Keratinocyte (primary cell): ENCODE data around the gene WAC. TPM values are rescaled to one million over a fixed set of nuclear protein-coding genes. Genes with fewer than 3 reads are reported as not detected.

Experiments used
- DNase-seq: peaks from one replicate; pipeline ENCODE4 v3.0.0-alpha.2; 2011; ENCODE audit warnings: low read depth, missing footprints, low spot score
- FAIRE-seq: peaks from 2 replicates; lab custom pipeline; 2011; peaks lifted over from hg19 to GRCh38; lab: Jason Lieb, UNC
- H2AFZ ChIP-seq: 2 replicates; pipeline ENCODE4 v1.6.0; 2012; ENCODE audit warnings: low read length, control low read depth, inconsistent platforms; ENCODE audit not compliant: control insufficient read depth
- H3K27ac ChIP-seq: 2 replicates; pipeline ENCODE4 v1.5.1; 2011; ENCODE audit warnings: low read length; ENCODE audit not compliant: control insufficient read depth, insufficient read depth
- H3K27me3 ChIP-seq: 3 replicates; pipeline ENCODE4 v1.6.0; 2011; ENCODE audit warnings: low read length; ENCODE audit not compliant: control insufficient read depth, insufficient read depth; ENCODE audit errors: extremely low read depth
- H3K36me3 ChIP-seq, 2 experiments: 2 replicates in 1 of 2; 3 replicates in 1 of 2; pipeline ENCODE4 v1.5.1; 2011; ENCODE audit warnings: low read length in 2 of 2, mild to moderate bottlenecking in 1 of 2; ENCODE audit not compliant: control insufficient read depth in 2 of 2, insufficient read depth in 2 of 2; ENCODE audit errors: extremely low read depth in 1 of 2
- H3K4me1 ChIP-seq: 3 replicates; pipeline ENCODE4 v1.5.1; 2011; ENCODE audit warnings: low read length; ENCODE audit not compliant: control insufficient read depth, insufficient read depth; ENCODE audit errors: extremely low read depth
- H3K4me2 ChIP-seq: 3 replicates; pipeline ENCODE4 v1.6.0; 2011; ENCODE audit warnings: low read depth, low read length; ENCODE audit not compliant: control insufficient read depth, insufficient read depth; ENCODE audit errors: extremely low read depth
- H3K4me3 ChIP-seq, 3 experiments: fragments of 200-600 bp in 1 of 3; sonication (generic) in 1 of 3; 2 replicates in 2 of 3; 3 replicates in 1 of 3; pipeline ENCODE4 v1.5.1; 2011 to 2016; ENCODE audit warnings: low read length in 3 of 3, mild to moderate bottlenecking in 3 of 3, control low read depth in 2 of 3, inconsistent platforms in 1 of 3, low read depth in 1 of 3, mixed read lengths in 1 of 3, mixed run types in 1 of 3, moderate library complexity in 1 of 3; ENCODE audit not compliant: control insufficient read depth in 2 of 3, insufficient read depth in 2 of 3; ENCODE audit errors: extremely low read depth in 1 of 3
- H3K79me2 ChIP-seq: 2 replicates; pipeline ENCODE4 v1.6.0; 2012; ENCODE audit warnings: low read length; ENCODE audit not compliant: control insufficient read depth, insufficient read depth
- H3K9ac ChIP-seq: 3 replicates; pipeline ENCODE4 v1.6.0; 2011; ENCODE audit warnings: low read length; ENCODE audit not compliant: control insufficient read depth, insufficient read depth; ENCODE audit errors: extremely low read depth
- H3K9me1 ChIP-seq: 3 replicates; pipeline ENCODE4 v1.6.0; 2011; ENCODE audit warnings: low read length; ENCODE audit not compliant: control insufficient read depth, insufficient read depth; ENCODE audit errors: extremely low read depth
- H3K9me3 ChIP-seq: 2 replicates; pipeline ENCODE4 v1.5.1; 2012; ENCODE audit warnings: low read depth, low read length; ENCODE audit not compliant: control insufficient read depth
- H4K20me1 ChIP-seq: 3 replicates; pipeline ENCODE4 v1.6.0; 2011; ENCODE audit warnings: low read length; ENCODE audit not compliant: control insufficient read depth, insufficient read depth; ENCODE audit errors: extremely low read depth
- EZH2 ChIP-seq: IDR thresholded peaks from one replicate; pipeline ENCODE4 v1.6.1; 2012; ENCODE audit warnings: inconsistent platforms, mild to moderate bottlenecking, low read length, moderate library complexity
- dilution Hi-C: fragments of 300-500 bp; cut with MboI; formaldehyde crosslinking; loops from one replicate; pipeline ENCODE4 v1.7.0; 2020; ENCODE audit warnings: low sequenced_read_pairs; ENCODE audit not compliant: extremely low pct_ligation_motif_present
- polyA plus RNA-seq, 5 experiments: library from polyadenylated mRNA; depleted of rRNA in 3 of 5; stranded (reverse) in 3 of 5; stranded (forward) in 1 of 5; unstranded in 1 of 5; fragments of >200 nt; gene quantifications; 1 replicate in 1 of 5; 2 replicates in 3 of 5; 3 replicates in 1 of 5; pipeline versions ENCODE4 v1.2.1 to v1.2.3, GENCODE V29; 2011 to 2012; ENCODE audit warnings: missing spikeins in 2 of 5, low read depth in 1 of 5, low replicate concordance in 1 of 5
- TF ChIP-seq, protein P1 (sequence below), 3 experiments: IDR thresholded peaks in 1 of 3; conservative IDR thresholded peaks in 1 of 3; optimal IDR thresholded peaks in 1 of 3; 2 replicates in 2 of 3; 3 replicates in 1 of 3; pipeline versions ENCODE3 to v1.5.1; 2011; ENCODE audit warnings: low read length in 3 of 3, mild to moderate bottlenecking in 3 of 3, moderate library complexity in 2 of 3, control low read depth in 1 of 3, inconsistent platforms in 1 of 3; ENCODE audit not compliant: insufficient read depth in 2 of 3; ENCODE audit errors: extremely low read depth in 1 of 3

WAC gene
- polyA plus RNA-seq, 1 donor (not counting 4 experiments of a cell fraction or from before 2014, with no cell fraction given): 80.8 TPM

DNA sequence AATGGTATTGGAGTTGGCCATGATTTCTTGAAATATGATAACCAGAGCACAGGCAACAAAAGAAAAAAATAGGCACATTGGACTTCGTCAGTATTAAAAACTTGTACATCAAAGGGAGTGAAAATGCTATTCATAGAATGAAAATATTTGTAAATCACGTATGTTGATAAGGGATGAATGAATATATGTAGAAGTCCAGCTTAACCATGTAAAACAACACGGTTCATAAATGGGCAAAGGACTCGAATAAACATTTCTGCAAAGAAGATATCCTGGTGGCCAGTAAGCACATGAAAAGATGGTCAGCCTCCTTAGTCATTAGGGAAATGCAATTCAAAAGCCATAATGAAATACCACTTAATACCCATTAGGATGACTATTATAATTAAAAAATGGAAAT, 68.1 kb downstream of the WAC start:
- TF ChIP-seq, protein P1, sequence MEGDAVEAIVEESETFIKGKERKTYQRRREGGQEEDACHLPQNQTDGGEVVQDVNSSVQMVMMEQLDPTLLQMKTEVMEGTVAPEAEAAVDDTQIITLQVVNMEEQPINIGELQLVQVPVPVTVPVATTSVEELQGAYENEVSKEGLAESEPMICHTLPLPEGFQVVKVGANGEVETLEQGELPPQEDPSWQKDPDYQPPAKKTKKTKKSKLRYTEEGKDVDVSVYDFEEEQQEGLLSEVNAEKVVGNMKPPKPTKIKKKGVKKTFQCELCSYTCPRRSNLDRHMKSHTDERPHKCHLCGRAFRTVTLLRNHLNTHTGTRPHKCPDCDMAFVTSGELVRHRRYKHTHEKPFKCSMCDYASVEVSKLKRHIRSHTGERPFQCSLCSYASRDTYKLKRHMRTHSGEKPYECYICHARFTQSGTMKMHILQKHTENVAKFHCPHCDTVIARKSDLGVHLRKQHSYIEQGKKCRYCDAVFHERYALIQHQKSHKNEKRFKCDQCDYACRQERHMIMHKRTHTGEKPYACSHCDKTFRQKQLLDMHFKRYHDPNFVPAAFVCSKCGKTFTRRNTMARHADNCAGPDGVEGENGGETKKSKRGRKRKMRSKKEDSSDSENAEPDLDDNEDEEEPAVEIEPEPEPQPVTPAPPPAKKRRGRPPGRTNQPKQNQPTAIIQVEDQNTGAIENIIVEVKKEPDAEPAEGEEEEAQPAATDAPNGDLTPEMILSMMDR (optimal IDR thresholded peaks at IDR 0.05 in 1 of 3, IDR thresholded peaks at IDR 0.05 in 1 of 3, conservative IDR thresholded peaks at IDR 0.05 in 1 of 3; ENCODE audit: extremely low read depth in 1 of 3, insufficient read depth in 2 of 3, low read length in 3 of 3): no peak
- no peak for TF ChIP-seq EZH2
- Histone ChIP-seq H3K27me3 (no peaks in the 10 kb centered on the region), H4K20me1 (peaks cover 6% of the 10 kb centered on the region), H3K4me1 (no peaks in the 10 kb centered on the region), H3K36me3 (peaks cover 4 to 11% of the 10 kb centered on the region in 2 experiments), H3K4me2 (no peak overlapping the region), H3K9ac (no peak overlapping the region), H3K4me3 (no peak overlapping the region), H3K27ac (no peak overlapping the region), H3K79me2 (peaks cover 88% of the 10 kb centered on the region), H3K9me1 (no peaks in the 10 kb centered on the region), H3K9me3 (no peaks in the 10 kb centered on the region), H2AFZ (no peak overlapping the region)
- dilution Hi-C loops: no loop called here
- FAIRE-seq (no peak), DNase-seq (no peak)

DNA sequence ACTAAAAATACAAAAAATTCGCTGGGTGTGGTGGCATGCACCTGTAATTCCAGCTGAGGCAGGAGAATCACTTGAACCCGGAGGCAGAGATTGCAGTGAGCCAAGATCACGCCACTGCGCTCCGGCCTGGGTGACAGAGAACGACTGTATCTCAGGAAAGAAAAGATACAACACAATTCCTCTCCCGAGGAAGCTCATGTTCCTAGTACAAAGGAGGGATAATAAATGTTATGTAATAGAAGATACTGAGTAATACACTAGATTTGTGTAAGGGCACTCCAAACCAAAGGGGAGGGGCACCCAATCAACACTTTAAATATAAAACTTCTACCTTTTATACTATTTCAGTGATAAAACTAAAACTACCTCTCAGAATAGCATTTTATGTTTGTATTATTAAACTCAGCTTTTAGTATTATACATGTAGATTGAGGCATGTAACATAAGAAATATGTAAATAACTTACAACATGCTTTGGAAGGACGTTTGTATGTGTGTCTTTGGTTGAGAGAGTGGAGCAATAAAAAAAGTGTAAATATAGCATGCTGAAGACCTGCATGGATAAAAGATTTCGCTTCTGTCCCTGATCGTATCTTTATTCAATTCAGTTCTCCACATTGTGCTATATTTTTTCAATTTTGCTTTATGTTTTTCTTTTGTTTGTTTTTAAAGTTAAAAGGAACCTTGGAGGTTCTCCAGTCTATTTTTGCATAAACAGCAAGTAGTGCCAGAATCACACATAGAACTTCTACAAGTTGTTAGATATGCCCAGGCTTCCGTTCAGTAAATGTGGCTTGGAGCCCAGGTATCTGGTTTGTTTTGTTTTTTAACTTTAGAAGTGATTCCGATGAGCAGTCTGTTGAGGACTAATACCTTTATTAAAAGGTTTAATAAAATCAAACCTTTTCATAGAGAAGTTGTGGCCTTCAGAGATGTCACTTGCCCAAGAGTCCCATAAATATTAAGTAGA, 71.9 kb downstream of the WAC start:
- Histone ChIP-seq H4K20me1 (peaks cover 4% of the 10 kb centered on the region), H3K4me2 (no peak overlapping the region), H3K4me3 (no peak overlapping the region), H3K9me1 (no peaks in the 10 kb centered on the region), H3K27me3 (no peaks in the 10 kb centered on the region), H3K9me3 (no peaks in the 10 kb centered on the region), H3K27ac (no peak overlapping the region), H3K4me1 (no peaks in the 10 kb centered on the region), H3K9ac (no peak overlapping the region), H2AFZ (no peak overlapping the region), H3K36me3 (peaks cover 8 to 13% of the 10 kb centered on the region in 2 experiments), H3K79me2 (peaks cover 72% of the 10 kb centered on the region)
- dilution Hi-C loops: no loop called here
- DNase-seq (no peak), FAIRE-seq (no peak)
- TF ChIP-seq EZH2: no peak
- TF ChIP-seq, protein P1 (optimal IDR thresholded peaks at IDR 0.05 in 1 of 3, IDR thresholded peaks at IDR 0.05 in 1 of 3, conservative IDR thresholded peaks at IDR 0.05 in 1 of 3; ENCODE audit: extremely low read depth in 1 of 3, insufficient read depth in 2 of 3, low read length in 3 of 3): no peak
